Prostate gland (tissue), 2 donors: ENCODE data around the gene CACNA1D. TPM values are rescaled to one million over a fixed set of nuclear protein-coding genes. Genes with fewer than 3 reads are reported as not detected.

Experiments
- DNase-seq: peaks from one replicate; pipeline ENCODE4 v3.0.0-alpha.2; 2019; ENCODE audit warnings: low spot score
- H3K27ac ChIP-seq, 2 donors: fragments of 200-600 bp; sonication (generic); 2 replicates each; pipeline ENCODE4 v1.5.1; 2017 to 2019
- H3K27me3 ChIP-seq: fragments of 200-600 bp; sonication (generic); replicated peaks from 2 replicates; pipeline ENCODE4 v1.5.1; 2019; ENCODE audit not compliant: insufficient read depth
- H3K36me3 ChIP-seq, 2 donors: fragments of 200-600 bp; sonication (generic); 1 replicate in 1 of 2; 2 replicates in 1 of 2; pipeline versions ENCODE4 v1.5.1 to v1.8.1; 2017 to 2019
- H3K4me1 ChIP-seq: fragments of 200-600 bp; sonication (generic); replicated peaks from 2 replicates; pipeline ENCODE4 v1.5.1; 2019
- H3K4me3 ChIP-seq, 2 donors: fragments of 200-600 bp; sonication (generic); 2 replicates each; pipeline ENCODE4 v1.5.1; 2017 to 2019
- H3K9me3 ChIP-seq: fragments of 200-600 bp; sonication (generic); 2 replicates; pipeline ENCODE4 v1.5.1; 2017
- POLR2A ChIP-seq: fragments of 450-650 bp; IDR thresholded peaks from one replicate; pipeline ENCODE4 v1.6.1; 2016; ENCODE audit warnings: antibody characterized with exemption, mild to moderate bottlenecking
- POLR2AphosphoS5 ChIP-seq: sonication (generic); formaldehyde crosslinking; IDR thresholded peaks from one replicate; pipeline ENCODE4 v1.6.1; 2017; ENCODE audit warnings: antibody characterized with exemption
- WGBS: methylation state at CpG from one replicate; pipeline ENCODE4 v1.1.5; 2018; 5-methylcytosine and 5-hydroxymethylcytosine counted together
- intact Hi-C: fragments of 100-400 bp; cut with DNase I; formaldehyde crosslinking; loops from one replicate; pipeline ENCODE4 v1.14.2; 2022
- total RNA-seq, 2 donors: library from RNA; depleted of rRNA; stranded (reverse); fragments of >200 nt; gene quantifications; one replicate each; pipeline ENCODE4 v1.1.0, GENCODE V29; 2016
- TF ChIP-seq, protein P1 (sequence below), 4 experiments: fragments of 200-600 bp in 2 of 4; fragments of 450-650 bp in 2 of 4; sonication (generic) in 2 of 4; IDR thresholded peaks; 1 replicate in 3 of 4; 2 replicates in 1 of 4; pipeline ENCODE4 v1.5.1; 2016 to 2019; ENCODE audit warnings: antibody characterized with exemption in 4 of 4, mild to moderate bottlenecking in 2 of 4, moderate library complexity in 2 of 4

Gene CACNA1D
- total RNA-seq, 2 donors from 2014 or later = 15.5 to 45.1 TPM

DNA sequence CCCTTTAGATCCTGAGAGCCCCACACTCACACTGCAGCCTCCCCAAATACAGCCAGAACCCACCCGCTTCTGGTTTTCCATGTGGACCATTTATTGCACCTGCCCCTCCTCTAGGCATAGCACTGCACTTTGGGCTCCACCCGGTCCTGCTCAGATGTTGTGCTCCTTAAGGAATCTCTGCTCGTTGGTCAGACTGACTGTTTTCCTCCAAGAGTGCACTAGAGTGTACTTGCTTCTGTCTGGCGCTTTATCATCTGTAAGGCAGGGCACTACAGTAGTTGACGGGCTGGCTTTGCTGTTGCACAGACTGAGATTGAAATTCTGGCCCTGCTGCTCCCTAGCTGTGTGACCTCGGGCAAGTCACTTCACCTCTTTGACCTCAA lies 124.1 kb downstream of the CACNA1D start:
- Histone ChIP-seq H3K27me3 (no peaks in the 10 kb centered on the region), H3K27ac (no peak overlapping the region), H3K36me3 (no peaks in the 10 kb centered on the region), H3K9me3 (no peaks in the 10 kb centered on the region), H3K4me3 (no peak overlapping the region), H3K4me1 (no peaks in the 10 kb centered on the region)
- TF ChIP-seq POLR2AphosphoS5 = no peak
- WGBS = 87% methylated on average over 6 of the region's 6 CpGs
- DNase-seq = no peak
- intact Hi-C loops = no loop called here

DNA sequence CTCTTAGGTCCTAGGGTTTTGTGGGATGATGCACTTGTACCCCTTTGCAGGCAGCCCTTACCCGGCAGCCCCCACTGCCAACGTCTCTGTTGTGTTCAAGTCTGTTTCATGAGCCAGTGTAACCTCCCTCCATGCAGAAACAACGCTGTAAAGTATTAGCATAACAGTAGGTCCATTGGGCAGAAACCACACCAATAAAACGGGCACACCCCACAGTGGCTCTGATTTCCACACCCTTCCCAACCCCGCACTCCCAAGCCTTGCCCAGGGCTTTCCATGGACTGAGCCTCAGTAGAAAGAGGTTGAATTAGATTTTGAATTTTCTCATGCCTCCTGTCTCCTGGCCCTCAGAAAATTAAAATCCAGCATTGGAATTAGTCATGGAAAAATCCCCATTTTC lies 124.5 kb downstream of the CACNA1D start:
- intact Hi-C loops = no loop called here
- H3K9me3 ChIP-seq = no peaks in the 10 kb centered on the region
- no peak overlapping the region for H3K4me3 ChIP-seq
- TF ChIP-seq POLR2AphosphoS5 (no peak), POLR2A (no peak)
- TF ChIP-seq, protein P1, sequence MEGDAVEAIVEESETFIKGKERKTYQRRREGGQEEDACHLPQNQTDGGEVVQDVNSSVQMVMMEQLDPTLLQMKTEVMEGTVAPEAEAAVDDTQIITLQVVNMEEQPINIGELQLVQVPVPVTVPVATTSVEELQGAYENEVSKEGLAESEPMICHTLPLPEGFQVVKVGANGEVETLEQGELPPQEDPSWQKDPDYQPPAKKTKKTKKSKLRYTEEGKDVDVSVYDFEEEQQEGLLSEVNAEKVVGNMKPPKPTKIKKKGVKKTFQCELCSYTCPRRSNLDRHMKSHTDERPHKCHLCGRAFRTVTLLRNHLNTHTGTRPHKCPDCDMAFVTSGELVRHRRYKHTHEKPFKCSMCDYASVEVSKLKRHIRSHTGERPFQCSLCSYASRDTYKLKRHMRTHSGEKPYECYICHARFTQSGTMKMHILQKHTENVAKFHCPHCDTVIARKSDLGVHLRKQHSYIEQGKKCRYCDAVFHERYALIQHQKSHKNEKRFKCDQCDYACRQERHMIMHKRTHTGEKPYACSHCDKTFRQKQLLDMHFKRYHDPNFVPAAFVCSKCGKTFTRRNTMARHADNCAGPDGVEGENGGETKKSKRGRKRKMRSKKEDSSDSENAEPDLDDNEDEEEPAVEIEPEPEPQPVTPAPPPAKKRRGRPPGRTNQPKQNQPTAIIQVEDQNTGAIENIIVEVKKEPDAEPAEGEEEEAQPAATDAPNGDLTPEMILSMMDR (IDR thresholded peaks at IDR 0.05) = no peak
- H3K27me3 ChIP-seq = no peaks in the 10 kb centered on the region
- no peak overlapping the region for H3K27ac ChIP-seq
- no peaks in the 10 kb centered on the region for H3K36me3 ChIP-seq
- no peak for DNase-seq
- WGBS = 80% methylated on average over 5 of the region's 5 CpGs
- H3K4me1 ChIP-seq = no peaks in the 10 kb centered on the region

DNA sequence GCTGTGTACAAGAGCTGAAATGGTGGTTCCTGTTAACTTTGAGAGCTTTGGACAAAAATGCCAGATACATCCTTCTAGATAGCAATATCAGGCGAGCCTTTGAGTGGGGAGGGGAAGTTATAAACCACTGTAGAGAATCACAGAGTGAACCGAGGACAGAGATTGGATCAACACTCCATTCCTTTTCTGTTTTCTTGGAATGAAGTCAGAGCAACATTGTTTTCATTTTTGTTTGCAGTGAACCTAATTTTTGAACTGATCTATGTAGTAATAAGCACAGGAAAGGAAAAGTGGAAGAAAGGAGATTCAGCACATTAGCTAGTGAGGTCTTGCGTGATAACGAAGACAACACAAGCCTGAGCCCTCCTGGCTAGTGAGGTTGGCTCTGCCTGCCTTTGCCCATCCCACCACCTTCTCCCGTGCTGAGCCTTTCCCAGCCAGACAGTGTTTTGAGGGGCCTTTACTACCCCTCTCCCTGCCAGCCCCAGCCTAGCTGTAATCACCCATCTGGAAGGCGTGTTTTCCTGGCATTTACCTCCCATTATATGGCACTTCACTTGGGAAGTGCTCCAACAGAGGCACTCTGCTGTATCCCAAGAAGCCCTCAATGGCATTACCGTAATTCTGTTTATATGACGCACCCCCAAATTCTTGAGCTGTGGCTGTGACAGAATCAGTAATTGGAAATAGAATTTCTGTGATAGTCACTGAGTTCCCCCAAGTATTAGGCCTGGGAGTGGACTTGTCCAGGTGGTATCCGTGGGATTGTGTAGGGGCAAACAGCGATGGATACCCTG lies 129.8 kb downstream of the CACNA1D start:
- H3K4me3 ChIP-seq = no peak overlapping the region
- H3K27me3 ChIP-seq = no peaks in the 10 kb centered on the region
- TF ChIP-seq, protein P1 (IDR thresholded peaks at IDR 0.05) = no peak
- H3K36me3 ChIP-seq = no peaks in the 10 kb centered on the region
- H3K9me3 ChIP-seq = no peaks in the 10 kb centered on the region
- H3K27ac ChIP-seq = no peak overlapping the region
- no peaks in the 10 kb centered on the region for H3K4me1 ChIP-seq
- no peak for DNase-seq
- intact Hi-C loops = no loop called here
- WGBS = 70% methylated on average over 10 of the region's 10 CpGs

DNA sequence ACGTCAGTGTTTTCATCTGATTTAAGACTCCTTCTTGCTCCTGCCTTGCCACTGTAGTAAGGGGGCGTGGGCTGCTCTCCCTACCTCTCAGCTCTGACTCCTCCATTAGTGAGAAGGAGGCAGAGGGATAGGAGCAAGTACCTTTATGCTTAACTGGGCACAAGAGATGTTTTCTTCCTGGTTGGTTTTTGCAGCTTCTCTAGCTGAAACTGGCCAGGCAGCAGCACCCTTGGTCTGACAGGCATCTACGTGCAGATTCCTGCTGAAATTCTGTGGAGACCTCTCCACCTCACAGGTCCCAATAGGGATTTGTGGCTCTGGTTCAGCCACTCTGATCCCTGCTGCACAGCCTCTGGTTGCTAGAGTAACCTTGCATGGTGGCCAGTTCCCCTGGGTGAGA lies 132.5 kb downstream of the CACNA1D start:
- no peaks in the 10 kb centered on the region for H3K4me1 ChIP-seq
- 71% methylated on average over 3 of the region's 3 CpGs for WGBS
- no peak overlapping the region for H3K27ac ChIP-seq
- H3K36me3 ChIP-seq = no peaks in the 10 kb centered on the region
- no peaks in the 10 kb centered on the region for H3K27me3 ChIP-seq
- no peaks in the 10 kb centered on the region for H3K9me3 ChIP-seq
- no peak for DNase-seq
- intact Hi-C loops = no loop called here
- TF ChIP-seq, protein P1 (IDR thresholded peaks at IDR 0.05) = no peak
- TF ChIP-seq POLR2AphosphoS5 = no peak
- no peak for TF ChIP-seq POLR2A
- H3K4me3 ChIP-seq = no peak overlapping the region

DNA sequence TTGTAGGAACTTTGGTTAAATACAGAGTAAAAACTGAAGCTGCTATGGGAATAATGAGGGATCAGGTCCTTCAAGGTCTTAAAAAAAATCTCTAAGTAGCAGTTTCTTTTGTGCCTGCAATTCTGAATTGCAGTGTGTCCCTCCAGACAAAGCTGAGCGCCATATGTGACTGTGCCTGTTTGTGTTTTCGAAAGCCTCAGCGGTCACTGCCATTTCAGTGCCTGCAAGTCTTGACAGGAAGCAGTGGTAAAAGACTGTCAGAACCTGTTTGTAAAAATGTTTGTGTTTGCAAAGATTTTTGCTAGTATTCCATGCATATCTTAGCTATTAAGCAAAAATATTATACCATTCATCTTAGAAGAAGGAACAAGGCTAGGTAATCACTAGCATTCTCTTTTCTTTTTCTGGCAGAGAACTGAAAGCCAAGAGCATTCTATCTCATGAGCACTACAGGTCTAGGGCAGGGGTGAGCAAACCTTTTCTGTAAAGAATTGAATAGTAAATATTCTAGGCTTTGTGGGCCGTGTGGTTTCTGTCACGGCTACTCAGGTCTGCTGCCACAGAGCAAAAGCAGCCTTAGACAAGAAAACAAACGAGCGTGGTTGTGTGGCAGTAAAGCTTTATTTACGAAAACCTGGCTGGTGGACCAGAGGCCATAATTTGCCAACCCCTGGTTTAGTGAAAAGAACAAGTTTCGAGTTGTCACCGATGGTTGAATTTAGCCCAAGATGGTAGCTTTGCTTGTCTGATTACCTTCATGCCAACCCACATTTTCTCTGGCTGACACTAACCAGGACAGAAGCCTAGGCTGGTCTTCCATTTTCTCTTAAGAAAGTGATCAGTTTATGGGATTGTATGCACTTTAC lies 134.4 kb downstream of the CACNA1D start:
- 34% methylated on average over 10 of the region's 10 CpGs for WGBS

More for the DNA sequence above, 134.4 kb downstream of the CACNA1D start:
- intact Hi-C loops = no loop called here
- Histone ChIP-seq H3K27ac (peak overlapping the region; percentile 14 to 41), H3K27me3 (no peaks in the 10 kb centered on the region), H3K36me3 (no peaks in the 10 kb centered on the region), H3K4me1 (no peaks in the 10 kb centered on the region), H3K9me3 (no peaks in the 10 kb centered on the region), H3K4me3 (no peak overlapping the region)
- TF ChIP-seq POLR2A = no peak
- TF ChIP-seq, protein P1 (IDR thresholded peaks at IDR 0.05) = no peak
- TF ChIP-seq POLR2AphosphoS5 = peak; percentile 34
- peak; percentile 50 for DNase-seq
